ENCODE measurements around the gene CEP350.
"Not testable (repeated sequence)": the region's sequence is repeated elsewhere in the genome, so short reads cannot be mapped to it uniquely, and the experiment has no call there.

CEP350 gene

GRCh38 chr1:179955731-179956130 lies 1.1 kb downstream of the CEP350 start:
- in situ Hi-C loops (cut with MboI; ENCODE audit: low sequenced_read_pairs, unreplicated experiment) = no loop called here
- DNase-seq (ENCODE audit: low spot score) = no peak
- TF ChIP-seq, protein P1, sequence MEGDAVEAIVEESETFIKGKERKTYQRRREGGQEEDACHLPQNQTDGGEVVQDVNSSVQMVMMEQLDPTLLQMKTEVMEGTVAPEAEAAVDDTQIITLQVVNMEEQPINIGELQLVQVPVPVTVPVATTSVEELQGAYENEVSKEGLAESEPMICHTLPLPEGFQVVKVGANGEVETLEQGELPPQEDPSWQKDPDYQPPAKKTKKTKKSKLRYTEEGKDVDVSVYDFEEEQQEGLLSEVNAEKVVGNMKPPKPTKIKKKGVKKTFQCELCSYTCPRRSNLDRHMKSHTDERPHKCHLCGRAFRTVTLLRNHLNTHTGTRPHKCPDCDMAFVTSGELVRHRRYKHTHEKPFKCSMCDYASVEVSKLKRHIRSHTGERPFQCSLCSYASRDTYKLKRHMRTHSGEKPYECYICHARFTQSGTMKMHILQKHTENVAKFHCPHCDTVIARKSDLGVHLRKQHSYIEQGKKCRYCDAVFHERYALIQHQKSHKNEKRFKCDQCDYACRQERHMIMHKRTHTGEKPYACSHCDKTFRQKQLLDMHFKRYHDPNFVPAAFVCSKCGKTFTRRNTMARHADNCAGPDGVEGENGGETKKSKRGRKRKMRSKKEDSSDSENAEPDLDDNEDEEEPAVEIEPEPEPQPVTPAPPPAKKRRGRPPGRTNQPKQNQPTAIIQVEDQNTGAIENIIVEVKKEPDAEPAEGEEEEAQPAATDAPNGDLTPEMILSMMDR (IDR thresholded peaks at IDR 0.05; ENCODE audit: borderline replicate concordance, control extremely low read depth, extremely low read depth, insufficient read depth, missing control alignments) = no peak

GRCh38 chr1:179958359-179958758 lies 3.7 kb downstream of the CEP350 start:
- in situ Hi-C loops (cut with MboI; ENCODE audit: low sequenced_read_pairs, unreplicated experiment) = no loop called here
- DNase-seq (ENCODE audit: low spot score) = no peak
- TF ChIP-seq, protein P1 (IDR thresholded peaks at IDR 0.05; ENCODE audit: borderline replicate concordance, control extremely low read depth, extremely low read depth, insufficient read depth, missing control alignments) = no peak

DNA sequence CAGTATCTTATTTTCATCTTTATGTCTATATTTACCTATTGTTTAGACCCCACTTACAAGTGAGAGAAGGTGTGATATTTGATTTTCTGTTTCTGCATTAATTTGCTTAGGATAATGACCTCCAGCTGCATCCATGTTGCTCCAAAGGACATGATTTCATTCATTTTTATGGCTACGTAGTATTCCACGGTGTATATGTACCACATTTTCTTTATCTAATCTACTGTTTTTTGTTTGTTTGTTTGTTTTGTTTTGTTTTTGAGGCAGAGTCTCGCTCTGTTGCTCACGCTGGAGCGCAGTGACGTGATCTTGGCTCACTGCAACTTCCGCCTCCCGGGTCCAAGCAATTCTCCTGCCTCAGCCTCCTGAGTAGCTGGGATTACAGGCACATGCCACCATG lies 7.6 kb downstream of the CEP350 start:
- DNase-seq (ENCODE audit: low spot score); in situ Hi-C loops (cut with MboI; ENCODE audit: low sequenced_read_pairs, unreplicated experiment): not testable (repeated sequence)

DNA sequence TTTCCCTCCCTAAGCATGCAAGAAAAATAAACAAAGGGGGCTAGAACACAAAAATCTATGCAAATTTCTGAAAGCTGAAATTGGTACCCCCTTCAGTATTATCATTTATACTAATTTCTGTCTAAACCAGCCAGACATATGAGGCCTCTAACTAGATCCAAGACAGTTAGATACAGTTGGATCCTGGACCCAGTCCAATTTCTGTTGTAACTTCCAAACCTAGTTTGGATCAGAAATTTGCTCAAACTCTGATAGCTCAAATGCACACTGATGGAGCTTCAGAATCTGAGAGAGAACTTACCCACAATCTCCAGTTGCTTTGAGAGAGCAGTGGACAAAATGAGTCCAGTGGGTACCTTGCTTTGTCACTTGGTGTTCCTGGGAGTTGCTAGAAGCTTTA lies 11.9 kb downstream of the CEP350 start:
- in situ Hi-C loops (cut with MboI; ENCODE audit: low sequenced_read_pairs, unreplicated experiment) = no loop called here
- DNase-seq (ENCODE audit: low spot score) = no peak
- TF ChIP-seq, protein P1 (IDR thresholded peaks at IDR 0.05; ENCODE audit: borderline replicate concordance, control extremely low read depth, extremely low read depth, insufficient read depth, missing control alignments) = no peak

- in situ Hi-C loops (cut with MboI; ENCODE audit: low sequenced_read_pairs, unreplicated experiment) = no loop called here
- TF ChIP-seq, protein P1 (IDR thresholded peaks at IDR 0.05; ENCODE audit: borderline replicate concordance, control extremely low read depth, extremely low read depth, insufficient read depth, missing control alignments) = no peak
- no peak for DNase-seq (ENCODE audit: low spot score)
These were observed 13.8 kb downstream of the CEP350 start for GRCh38 chr1:179968284-179968993.

GRCh38 chr1:179968994-179969919 lies 14.6 kb downstream of the CEP350 start:
- TF ChIP-seq, protein P1 (IDR thresholded peaks at IDR 0.05; ENCODE audit: borderline replicate concordance, control extremely low read depth, extremely low read depth, insufficient read depth, missing control alignments) = no peak
- DNase-seq (ENCODE audit: low spot score) = no peak
- in situ Hi-C loops (cut with MboI; ENCODE audit: low sequenced_read_pairs, unreplicated experiment) = no loop called here

GRCh38 chr1:179969962-179970361 lies 15.4 kb downstream of the CEP350 start:
- in situ Hi-C loops (cut with MboI; ENCODE audit: low sequenced_read_pairs, unreplicated experiment) = no loop called here
- DNase-seq (ENCODE audit: low spot score) = no peak
- TF ChIP-seq, protein P1 (IDR thresholded peaks at IDR 0.05; ENCODE audit: borderline replicate concordance, control extremely low read depth, extremely low read depth, insufficient read depth, missing control alignments) = no peak
